Measurements from ENCODE around the gene PARN. TPM values are rescaled to one million over a fixed set of nuclear protein-coding genes. Genes with fewer than 3 reads are reported as not detected.
A peak's percentile ranks its signal among the peaks of the same experiment; 100 is the strongest.

The PARN gene
- total and polyA plus RNA-seq, 9 of the 15 experiments (the other 6 are each of a cell fraction or from before 2014, with no cell fraction given), result 9.6 to 51.3 (median 40.4) TPM

DNA sequence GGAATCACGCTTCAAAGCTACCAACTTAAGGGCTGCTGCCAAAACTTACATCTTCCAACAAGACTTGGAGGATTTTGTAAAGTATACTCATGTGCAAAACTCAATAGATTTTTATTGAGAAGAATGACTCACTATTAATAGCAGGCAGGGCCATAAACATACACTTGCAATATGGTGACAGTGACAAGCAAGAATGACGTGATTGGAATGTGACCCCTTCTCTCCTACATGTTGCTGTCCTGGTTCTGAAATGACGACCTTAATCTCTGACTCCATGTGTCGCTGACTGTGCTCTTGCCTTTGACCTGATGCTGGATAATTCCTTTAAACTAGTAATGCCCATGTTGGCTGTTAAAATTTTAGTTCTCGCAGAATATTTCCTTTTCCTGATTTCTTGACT, 174.5 kb downstream of the PARN start (continued):
- TF ChIP-seq JUND (IDR thresholded peaks at IDR 0.05; ENCODE audit: borderline replicate concordance, low read depth, low read length) (peak; percentile 24; the same call in 1 of the 2 replicates), JUND (tag; IDR thresholded peaks at IDR 0.05; ENCODE audit: borderline replicate concordance, low read depth, low read length) (peak; percentile 39; the same call in 1 of the 3 replicates), MEIS2 (IDR thresholded peaks at IDR 0.05; ENCODE audit: partially characterized antibody) (peak; percentile 53), RAD21 (CRISPR knock-in tag; conservative IDR thresholded peaks at IDR 0.05 in 1 of 2, IDR thresholded peaks at IDR 0.05 in 1 of 2) (no peak), HLTF (IDR thresholded peaks at IDR 0.05) (no peak), ILK (tag; IDR thresholded peaks at IDR 0.05; ENCODE audit: borderline replicate concordance, low read depth) (no peak), MAFF (IDR thresholded peaks at IDR 0.05; ENCODE audit: low read length) (no peak), TEAD1 (CRISPR knock-in tag; IDR thresholded peaks at IDR 0.05) (0 out of 4 replicates have a peak, but pooled peaks of 1 of the 2 experiments have one; percentile 40), MAZ (CRISPR knock-in tag; conservative IDR thresholded peaks at IDR 0.05 in 1 of 2, IDR thresholded peaks at IDR 0.05 in 1 of 2) (no peak), CBFA2T2 (conservative IDR thresholded peaks at IDR 0.05) (0 out of 2 replicates have a peak, but pooled peaks have one; percentile 3), ZNF766 (CRISPR knock-in tag; conservative IDR thresholded peaks at IDR 0.05) (no peak)
- TF ChIP-seq, protein P1, sequence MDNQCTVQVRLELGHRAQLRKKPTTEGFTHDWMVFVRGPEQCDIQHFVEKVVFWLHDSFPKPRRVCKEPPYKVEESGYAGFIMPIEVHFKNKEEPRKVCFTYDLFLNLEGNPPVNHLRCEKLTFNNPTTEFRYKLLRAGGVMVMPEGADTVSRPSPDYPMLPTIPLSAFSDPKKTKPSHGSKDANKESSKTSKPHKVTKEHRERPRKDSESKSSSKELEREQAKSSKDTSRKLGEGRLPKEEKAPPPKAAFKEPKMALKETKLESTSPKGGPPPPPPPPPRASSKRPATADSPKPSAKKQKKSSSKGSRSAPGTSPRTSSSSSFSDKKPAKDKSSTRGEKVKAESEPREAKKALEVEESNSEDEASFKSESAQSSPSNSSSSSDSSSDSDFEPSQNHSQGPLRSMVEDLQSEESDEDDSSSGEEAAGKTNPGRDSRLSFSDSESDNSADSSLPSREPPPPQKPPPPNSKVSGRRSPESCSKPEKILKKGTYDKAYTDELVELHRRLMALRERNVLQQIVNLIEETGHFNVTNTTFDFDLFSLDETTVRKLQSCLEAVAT (IDR thresholded peaks at IDR 0.05), result no peak
- TF ChIP-seq, protein P2, sequence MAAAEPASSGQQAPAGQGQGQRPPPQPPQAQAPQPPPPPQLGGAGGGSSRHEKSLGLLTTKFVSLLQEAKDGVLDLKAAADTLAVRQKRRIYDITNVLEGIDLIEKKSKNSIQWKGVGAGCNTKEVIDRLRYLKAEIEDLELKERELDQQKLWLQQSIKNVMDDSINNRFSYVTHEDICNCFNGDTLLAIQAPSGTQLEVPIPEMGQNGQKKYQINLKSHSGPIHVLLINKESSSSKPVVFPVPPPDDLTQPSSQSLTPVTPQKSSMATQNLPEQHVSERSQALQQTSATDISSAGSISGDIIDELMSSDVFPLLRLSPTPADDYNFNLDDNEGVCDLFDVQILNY (CRISPR knock-in tag; IDR thresholded peaks at IDR 0.05), result no peak

All from K562 (cell line).